Pancreas (tissue), 10 donors: ENCODE measurements around the gene KLHL18. TPM values are rescaled to one million over a fixed set of nuclear protein-coding genes. Genes with fewer than 3 reads are reported as not detected.
"Not testable (repeated sequence)": the region's sequence is repeated elsewhere in the genome, so short reads cannot be mapped to it uniquely, and the experiment has no call there.

Experiments
- ATAC-seq, 4 donors: fragments of 200-7000 bp; cut with Tn5 transposase; one replicate each; pipeline versions ENCODE4 v1.8.0 to v1.9.1; 2020; ENCODE audit warnings: mild to moderate bottlenecking in 4 of 4, moderate library complexity in 4 of 4
- DNase-seq, 6 donors: peaks; one replicate each; pipeline ENCODE4 v3.0.0-alpha.2; 2020
- FAIRE-seq: peaks from 2 replicates; lab custom pipeline; 2012; peaks lifted over from hg19 to GRCh38; lab: Jason Lieb, UNC
- H3K27ac ChIP-seq, 4 donors: fragments of 200-600 bp; sonication (generic); 1 replicate in 3 of 4; 2 replicates in 1 of 4; pipeline versions ENCODE4 v1.5.0 to v1.8.0; 2020
- H3K27me3 ChIP-seq, 4 donors: fragments of 200-600 bp; one replicate each; pipeline ENCODE4 v1.8.0; 2021
- H3K36me3 ChIP-seq, 3 donors: fragments of 200-600 bp; sonication (generic) in 1 of 3; one replicate each; pipeline versions ENCODE4 v1.5.0 to v1.8.0; 2020 to 2021
- H3K4me1 ChIP-seq, 3 donors: fragments of 200-600 bp; one replicate each; pipeline ENCODE4 v1.8.0; 2021
- H3K4me3 ChIP-seq, 4 donors: fragments of 200-600 bp; sonication (generic) in 2 of 4; one replicate each; pipeline versions ENCODE4 v1.5.0 to v1.8.0; 2020 to 2021
- H3K9me3 ChIP-seq, 4 donors: fragments of 200-600 bp; one replicate each; pipeline ENCODE4 v1.8.0; 2021
- CTCF ChIP-seq, 4 donors: fragments of 200-600 bp; sonication (generic) in 3 of 4; IDR thresholded peaks; one replicate each; pipeline versions ENCODE4 v1.5.0 to v1.8.0; 2021; ENCODE audit warnings: antibody characterized with exemption in 4 of 4
- WGBS, 2 donors: extraction: QIAGEN DNeasy Blood & Tissue Kit; methylation state at CpG; one replicate each; pipeline ENCODE4 v1.1.7; 2013; 5-methylcytosine and 5-hydroxymethylcytosine counted together
- intact Hi-C, 3 donors: fragments of 100-400 bp; cut with DNase I; formaldehyde crosslinking; loops; one replicate each; pipeline versions ENCODE4 v1.11.1 to v1.14.2; 2022
- polyA plus RNA-seq, 2 donors: library from polyadenylated mRNA; stranded (reverse); fragments of 200-250 nt; gene quantifications; one replicate each; pipeline ENCODE4 v1.2.3, GENCODE V29; 2013
- total RNA-seq, 6 donors: library from RNA; stranded (reverse); fragmentation: NEBNext Ultra II Directional in 4 of 6; extraction: Animal tissue kit (Norgen Biotek cat#: 25700) in 4 of 6; gene quantifications; one replicate each; pipeline versions ENCODE4 v1.2.1 to v1.2.4, GENCODE V29; 2021 to 2023
- donor health status: healthy with polysubstance abuse.
- donor health status: DM: no; HTN: no; CAD: no; lungs with moderate emphysema.
- donor health status: DM: no; HTN: no; CAD: no.
- donor health status: control.
- donor health status: control.
- donor health status: Bipolar disorder and iron deficiency.
- donor health status: DM: yes; HTN: yes; CAD: no.
- donor health status: DM: no; HTN: no; CAD: no.
- donor health status: DM: no; HTN: no; CAD: no.
- donor health status: DM: yes; HTN: yes; CAD: no.

KLHL18 gene
- total and polyA plus RNA-seq, 8 donors = 6.1 to 14.5 (median 9.2) TPM

- WGBS, 2 donors = 80 to 88% methylated on average over 10 of the region's 10 CpGs
- TF ChIP-seq CTCF (IDR thresholded peaks at IDR 0.05) = no peak
- intact Hi-C loops = no loop called here
- H3K9me3 ChIP-seq = no peaks in the 10 kb centered on the region
- DNase-seq = no peak
- no peak overlapping the region for H3K4me3 ChIP-seq
- H3K36me3 ChIP-seq = no peaks in the 10 kb centered on the region
- no peaks in the 10 kb centered on the region for H3K27me3 ChIP-seq
- no peaks in the 10 kb centered on the region for H3K4me1 ChIP-seq
- no peak for FAIRE-seq
- no peak for ATAC-seq
- no peak overlapping the region for H3K27ac ChIP-seq
Observed at GRCh38 chr3:47244531-47245100, 38.1 kb upstream of the KLHL18 start.

- H3K4me1 ChIP-seq = no peaks in the 10 kb centered on the region
- no peaks in the 10 kb centered on the region for H3K27me3 ChIP-seq
- 88 to 91% methylated on average over 2 of the region's 2 CpGs for WGBS, 2 donors
- H3K4me3 ChIP-seq = no peak overlapping the region
- H3K36me3 ChIP-seq = no peaks in the 10 kb centered on the region
- TF ChIP-seq CTCF (IDR thresholded peaks at IDR 0.05) = no peak
- intact Hi-C loops = no loop called here
- ATAC-seq (no peak), FAIRE-seq (no peak), DNase-seq (no peak)
- no peaks in the 10 kb centered on the region for H3K9me3 ChIP-seq
- H3K27ac ChIP-seq = no peak overlapping the region
Observed at GRCh38 chr3:47245271-47245670, 37.5 kb upstream of the KLHL18 start.

- no peak overlapping the region for H3K27ac ChIP-seq
- H3K36me3 ChIP-seq = no peaks in the 10 kb centered on the region
- TF ChIP-seq CTCF (IDR thresholded peaks at IDR 0.05) = no peak
- no peak for ATAC-seq
- no peaks in the 10 kb centered on the region for H3K9me3 ChIP-seq
- intact Hi-C loops = no loop called here
- DNase-seq = no peak
- FAIRE-seq = no peak
- H3K4me3 ChIP-seq = no peak overlapping the region
- 74 to 79% methylated on average over 14 of the region's 14 CpGs for WGBS, 2 donors
- no peaks in the 10 kb centered on the region for H3K4me1 ChIP-seq
- H3K27me3 ChIP-seq = no peaks in the 10 kb centered on the region
Observed at GRCh38 chr3:47247131-47248064, 35.3 kb upstream of the KLHL18 start.

GRCh38 chr3:47250309-47251060 lies 32.3 kb upstream of the KLHL18 start:
- intact Hi-C loops = no loop called here
- TF ChIP-seq CTCF (IDR thresholded peaks at IDR 0.05) = peak in 2 of 4 donors; percentile 7 to 12
- ATAC-seq (peak; percentile 56 to 87 (median 74)), DNase-seq (peak in 2 of 6 donors; percentile 25 to 33), FAIRE-seq (no peak)
- 48 to 69% methylated on average over 7 of the region's 7 CpGs for WGBS, 2 donors
- Histone ChIP-seq H3K9me3 (no peaks in the 10 kb centered on the region), H3K27me3 (no peaks in the 10 kb centered on the region), H3K27ac (no peak overlapping the region), H3K36me3 (no peaks in the 10 kb centered on the region), H3K4me3 (no peak overlapping the region), H3K4me1 (no peaks in the 10 kb centered on the region)

- H3K27ac ChIP-seq, H3K4me1 ChIP-seq, FAIRE-seq, H3K27me3 ChIP-seq, H3K4me3 ChIP-seq, H3K9me3 ChIP-seq, H3K36me3 ChIP-seq, intact Hi-C loops, ATAC-seq: not testable (repeated sequence)
- DNase-seq = peak in 1 of 6 donors; percentile 2
- WGBS, 2 donors = 49 to 56% methylated on average over 3 of the region's 3 CpGs
Observed at GRCh38 chr3:47251085-47251484, 31.7 kb upstream of the KLHL18 start.
